ENCODE results near the gene TMEM74B.

Gene TMEM74B

GRCh38 chr20:1204576-1204975, 19.8 kb upstream of the TMEM74B start:
- no peak for DNase-seq

GRCh38 chr20:1204113-1204512, 19.3 kb upstream of the TMEM74B start:
- DNase-seq: no peak

- DNase-seq: no peak
Measured at GRCh38 chr20:1203630-1204029, 18.8 kb upstream of the TMEM74B start.

GRCh38 chr20:1202762-1203504, 18.2 kb upstream of the TMEM74B start, which contains the start of gene C20orf202:
Gene C20orf202, plus strand, starts transcription at chr20:1203454. Its CDS starts 132 bp downstream, at chr20:1203586.
- DNase-seq: no peak

- no peak for DNase-seq
Measured at GRCh38 chr20:1199964-1200363, 15.2 kb upstream of the TMEM74B start.

- DNase-seq: no peak
Measured at GRCh38 chr20:1199212-1199873, 14.6 kb upstream of the TMEM74B start.

- no peak for DNase-seq
Measured at GRCh38 chr20:1198751-1199150, 14.0 kb upstream of the TMEM74B start.

GRCh38 chr20:1197801-1198200, 13.0 kb upstream of the TMEM74B start:
- DNase-seq: no peak

- no peak for DNase-seq
Measured at GRCh38 chr20:1196634-1197033, 11.9 kb upstream of the TMEM74B start.

GRCh38 chr20:1195226-1195625, 10.4 kb upstream of the TMEM74B start:
- no peak for DNase-seq

- no peak for DNase-seq
Measured at GRCh38 chr20:1191299-1191698, 6.5 kb upstream of the TMEM74B start.

- DNase-seq: no peak
Measured at GRCh38 chr20:1190847-1191246, 6.1 kb upstream of the TMEM74B start.

- DNase-seq: no peak
Measured at GRCh38 chr20:1189827-1190226, 5.0 kb upstream of the TMEM74B start.

GRCh38 chr20:1188347-1188746, 3.6 kb upstream of the TMEM74B start:
- DNase-seq: no peak

- DNase-seq: no peak
Measured at GRCh38 chr20:1187605-1188171, 2.9 kb upstream of the TMEM74B start.

GRCh38 chr20:1186367-1186991, 1.7 kb upstream of the TMEM74B start:
- no peak for DNase-seq

- DNase-seq: peak; percentile 53
Measured at GRCh38 chr20:1185790-1186334, 1.1 kb upstream of the TMEM74B start.

GRCh38 chr20:1185316-1185741, 548 bp upstream of the TMEM74B start:
- DNase-seq: peak; percentile 8

- no peak for DNase-seq
Measured at GRCh38 chr20:1184260-1184637, 532 bp downstream of the TMEM74B start.

GRCh38 chr20:1183153-1183552, 1.6 kb downstream of the TMEM74B start:
- DNase-seq: no peak

GRCh38 chr20:1182106-1182505, 2.7 kb downstream of the TMEM74B start:
- DNase-seq: no peak

GRCh38 chr20:1180949-1181348, 3.8 kb downstream of the TMEM74B start:
- DNase-seq: no peak

- no peak for DNase-seq
Measured at GRCh38 chr20:1178623-1179022, 6.2 kb downstream of the TMEM74B start.
